ENCODE data around the gene SPTLC2.

DNA sequence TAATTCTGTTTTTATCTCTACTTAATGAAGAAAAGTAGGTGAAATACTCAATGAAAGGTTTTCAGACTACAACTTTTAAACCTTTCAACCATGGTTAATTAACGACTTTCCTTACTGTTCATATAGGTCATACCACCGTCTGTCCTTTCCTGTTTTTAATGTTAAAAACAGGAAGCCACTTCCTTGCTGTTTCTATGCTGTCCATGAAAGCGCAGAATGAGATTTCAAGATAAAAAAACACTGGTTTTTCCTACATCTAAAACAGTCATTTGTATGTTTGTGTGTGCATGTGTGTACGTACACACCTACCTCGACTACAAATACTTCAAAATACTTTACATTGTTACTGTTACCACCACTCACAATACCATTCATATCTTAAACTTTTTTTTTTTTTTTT is 27.3 kb downstream of the SPTLC2 start:
- TF ChIP-seq, protein P1, sequence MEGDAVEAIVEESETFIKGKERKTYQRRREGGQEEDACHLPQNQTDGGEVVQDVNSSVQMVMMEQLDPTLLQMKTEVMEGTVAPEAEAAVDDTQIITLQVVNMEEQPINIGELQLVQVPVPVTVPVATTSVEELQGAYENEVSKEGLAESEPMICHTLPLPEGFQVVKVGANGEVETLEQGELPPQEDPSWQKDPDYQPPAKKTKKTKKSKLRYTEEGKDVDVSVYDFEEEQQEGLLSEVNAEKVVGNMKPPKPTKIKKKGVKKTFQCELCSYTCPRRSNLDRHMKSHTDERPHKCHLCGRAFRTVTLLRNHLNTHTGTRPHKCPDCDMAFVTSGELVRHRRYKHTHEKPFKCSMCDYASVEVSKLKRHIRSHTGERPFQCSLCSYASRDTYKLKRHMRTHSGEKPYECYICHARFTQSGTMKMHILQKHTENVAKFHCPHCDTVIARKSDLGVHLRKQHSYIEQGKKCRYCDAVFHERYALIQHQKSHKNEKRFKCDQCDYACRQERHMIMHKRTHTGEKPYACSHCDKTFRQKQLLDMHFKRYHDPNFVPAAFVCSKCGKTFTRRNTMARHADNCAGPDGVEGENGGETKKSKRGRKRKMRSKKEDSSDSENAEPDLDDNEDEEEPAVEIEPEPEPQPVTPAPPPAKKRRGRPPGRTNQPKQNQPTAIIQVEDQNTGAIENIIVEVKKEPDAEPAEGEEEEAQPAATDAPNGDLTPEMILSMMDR (IDR thresholded peaks at IDR 0.05): no peak
- TF ChIP-seq POLR2A (IDR thresholded peaks at IDR 0.05): no peak

All from body of pancreas (tissue), 4 donors.